Hepatocyte (in vitro differentiated cells): ENCODE data around the gene TFF2. TPM values are rescaled to one million over a fixed set of nuclear protein-coding genes. Genes with fewer than 3 reads are reported as not detected.

Experiments used
- DNase-seq: peaks from one replicate; pipeline ENCODE4 v3.0.0-alpha.2; 2016; ENCODE audit warnings: low spot score
- H2AFZ ChIP-seq: fragments of 200-600 bp; sonication (generic); 2 replicates; pipeline ENCODE4 v1.6.0; 2016; ENCODE audit warnings: antibody characterized with exemption, mild to moderate bottlenecking
- H3K27ac ChIP-seq: fragments of 200-600 bp; sonication (generic); 2 replicates; pipeline ENCODE4 v1.5.1; 2016; ENCODE audit warnings: mild to moderate bottlenecking
- H3K27me3 ChIP-seq: fragments of 200-600 bp; sonication (generic); 2 replicates; pipeline ENCODE4 v1.6.1; 2016
- H3K36me3 ChIP-seq: fragments of 200-600 bp; sonication (generic); replicated peaks from 2 replicates; pipeline ENCODE4 v1.5.1; 2016; ENCODE audit warnings: low read depth; ENCODE audit not compliant: insufficient read depth
- H3K4me1 ChIP-seq: fragments of 200-600 bp; sonication (generic); 2 replicates; pipeline ENCODE4 v1.5.1; 2016; ENCODE audit warnings: mild to moderate bottlenecking, moderate library complexity; ENCODE audit not compliant: insufficient read depth
- H3K4me2 ChIP-seq: fragments of 200-600 bp; sonication (generic); 2 replicates; pipeline ENCODE4 v1.6.0; 2016
- H3K4me3 ChIP-seq: fragments of 200-600 bp; sonication (generic); 2 replicates; pipeline ENCODE4 v1.5.1; 2016; ENCODE audit warnings: mild to moderate bottlenecking
- H3K79me2 ChIP-seq: fragments of 200-600 bp; sonication (generic); 2 replicates; pipeline ENCODE4 v1.6.0; 2017; ENCODE audit warnings: mild to moderate bottlenecking
- H3K9me2 ChIP-seq: fragments of 200-600 bp; sonication (generic); replicated peaks from 2 replicates; pipeline ENCODE4 v1.6.0; 2017; ENCODE audit warnings: mild to moderate bottlenecking; ENCODE audit not compliant: insufficient read depth
- H3K9me3 ChIP-seq: fragments of 200-600 bp; sonication (generic); 2 replicates; pipeline ENCODE4 v1.5.1; 2016; ENCODE audit warnings: low read depth, mild to moderate bottlenecking
- H4K20me1 ChIP-seq: fragments of 200-600 bp; sonication (generic); 2 replicates; pipeline ENCODE4 v1.6.0; 2016; ENCODE audit warnings: mild to moderate bottlenecking; ENCODE audit not compliant: insufficient read depth, poor library complexity, severe bottlenecking
- EZH2 ChIP-seq: fragments of 200-600 bp; sonication (generic); IDR thresholded peaks from 2 replicates; pipeline ENCODE4 v1.6.1; 2016; ENCODE audit warnings: antibody characterized with exemption, mild to moderate bottlenecking, borderline replicate concordance
- EZH2phosphoT487 ChIP-seq: fragments of 200-600 bp; sonication (generic); IDR thresholded peaks from one replicate; pipeline ENCODE4 v1.6.1; 2018; ENCODE audit warnings: antibody characterized with exemption, mild to moderate bottlenecking, low read depth, moderate library complexity; ENCODE audit not compliant: unreplicated experiment, severe bottlenecking
- WGBS: methylation state at CpG from one replicate; pipeline ENCODE4 v1.1.6; 2016; ENCODE audit warnings: low lambda C conversion rate; ENCODE audit errors: missing lambda C conversion rate; 5-methylcytosine and 5-hydroxymethylcytosine counted together
- polyA plus RNA-seq: library from polyadenylated mRNA; unstranded; fragments of >200 nt; fragmentation: Nextera tagmentation; extraction: Ambion mirVana; gene quantifications from 2 replicates; pipeline ENCODE4 v1.2.1, GENCODE V29; 2016
- total RNA-seq: library from RNA; depleted of rRNA; stranded (reverse); fragments of >200 nt; gene quantifications from 2 replicates; pipeline ENCODE4 v1.2.3, GENCODE V29; 2014
- TF ChIP-seq, protein P1 (sequence below): fragments of 200-600 bp; sonication (generic); IDR thresholded peaks from 2 replicates; pipeline ENCODE4 v1.5.1; 2016; ENCODE audit warnings: antibody characterized with exemption, mild to moderate bottlenecking; ENCODE audit not compliant: poor library complexity

Gene TFF2
- total and polyA plus RNA-seq, 2 experiments from 2014 or later = 23.9 to 28.1 TPM

DNA sequence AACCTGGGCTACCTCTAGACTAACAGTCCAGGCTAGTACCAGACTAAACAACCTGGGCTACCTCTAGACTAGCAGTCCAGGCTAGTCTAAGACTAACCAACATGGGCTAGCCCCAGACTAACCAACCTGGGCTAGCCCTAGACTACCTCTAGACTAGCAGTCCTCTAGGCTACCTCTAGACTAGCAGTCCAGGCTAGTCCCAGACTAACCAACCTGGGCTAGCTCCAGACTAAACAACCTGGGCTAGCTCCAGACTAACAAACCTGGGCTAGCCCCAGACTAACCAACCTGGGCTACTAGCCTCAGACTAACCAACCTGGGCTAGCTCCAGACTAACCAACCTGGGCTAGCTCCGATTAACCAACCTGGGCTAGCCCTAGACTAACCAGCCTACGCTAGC is 2.0 kb downstream of the TFF2 start:
- Histone ChIP-seq H3K4me3 (no peak overlapping the region), H3K9me3 (no peaks in the 10 kb centered on the region), H3K79me2 (no peaks in the 10 kb centered on the region), H3K27me3 (no peaks in the 10 kb centered on the region), H3K4me1 (no peaks in the 10 kb centered on the region), H4K20me1 (no peaks in the 10 kb centered on the region), H3K4me2 (no peak overlapping the region), H3K36me3 (no peaks in the 10 kb centered on the region), H3K27ac (no peak overlapping the region), H2AFZ (no peak overlapping the region), H3K9me2 (no peaks in the 10 kb centered on the region)
- 96% methylated on average over 2 of the region's 2 CpGs for WGBS
- TF ChIP-seq EZH2 (no peak), EZH2phosphoT487 (no peak)
- TF ChIP-seq, protein P1, sequence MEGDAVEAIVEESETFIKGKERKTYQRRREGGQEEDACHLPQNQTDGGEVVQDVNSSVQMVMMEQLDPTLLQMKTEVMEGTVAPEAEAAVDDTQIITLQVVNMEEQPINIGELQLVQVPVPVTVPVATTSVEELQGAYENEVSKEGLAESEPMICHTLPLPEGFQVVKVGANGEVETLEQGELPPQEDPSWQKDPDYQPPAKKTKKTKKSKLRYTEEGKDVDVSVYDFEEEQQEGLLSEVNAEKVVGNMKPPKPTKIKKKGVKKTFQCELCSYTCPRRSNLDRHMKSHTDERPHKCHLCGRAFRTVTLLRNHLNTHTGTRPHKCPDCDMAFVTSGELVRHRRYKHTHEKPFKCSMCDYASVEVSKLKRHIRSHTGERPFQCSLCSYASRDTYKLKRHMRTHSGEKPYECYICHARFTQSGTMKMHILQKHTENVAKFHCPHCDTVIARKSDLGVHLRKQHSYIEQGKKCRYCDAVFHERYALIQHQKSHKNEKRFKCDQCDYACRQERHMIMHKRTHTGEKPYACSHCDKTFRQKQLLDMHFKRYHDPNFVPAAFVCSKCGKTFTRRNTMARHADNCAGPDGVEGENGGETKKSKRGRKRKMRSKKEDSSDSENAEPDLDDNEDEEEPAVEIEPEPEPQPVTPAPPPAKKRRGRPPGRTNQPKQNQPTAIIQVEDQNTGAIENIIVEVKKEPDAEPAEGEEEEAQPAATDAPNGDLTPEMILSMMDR = no peak
- DNase-seq = no peak

DNA sequence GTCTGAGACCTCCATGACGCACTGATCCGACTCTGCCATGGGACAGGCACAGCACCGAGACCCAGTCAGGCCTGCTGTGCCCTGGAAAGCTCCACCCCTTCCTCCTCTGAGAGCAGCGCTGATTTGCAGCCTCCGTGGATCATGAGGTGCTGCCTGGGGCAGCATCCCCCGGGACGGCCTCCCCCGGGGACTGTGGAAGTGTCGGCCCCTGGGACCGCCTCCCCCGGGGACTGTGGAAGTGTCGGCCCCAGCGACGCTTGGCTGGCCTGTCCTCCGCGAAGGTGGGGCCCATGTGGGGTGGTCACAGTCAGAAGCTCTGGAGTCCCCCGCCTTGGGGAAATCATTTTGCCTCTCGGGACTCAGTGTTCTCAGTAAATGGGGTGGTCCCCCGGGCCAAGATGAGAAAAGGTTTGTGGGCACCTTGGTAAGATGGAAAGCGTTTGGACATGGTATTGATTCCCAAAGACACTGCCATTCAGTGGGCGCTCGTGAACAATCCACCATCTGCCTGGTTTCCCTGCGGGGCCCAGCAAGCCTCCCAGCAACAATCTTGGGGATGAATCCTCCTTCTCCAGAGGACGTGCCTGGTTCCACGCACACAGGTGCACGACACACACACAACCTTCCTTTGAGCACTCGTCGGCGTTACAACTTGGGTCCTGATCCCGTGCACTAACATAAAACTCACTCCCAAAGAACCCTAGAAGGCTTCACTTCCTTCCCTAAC is 3.0 kb downstream of the TFF2 start:
- no peaks in the 10 kb centered on the region for H3K27me3 ChIP-seq
- no peak overlapping the region for H3K4me2 ChIP-seq
- H3K9me3 ChIP-seq = no peaks in the 10 kb centered on the region
- H3K36me3 ChIP-seq = no peaks in the 10 kb centered on the region
- no peaks in the 10 kb centered on the region for H3K79me2 ChIP-seq
- no peak overlapping the region for H3K27ac ChIP-seq
- TF ChIP-seq EZH2phosphoT487 (no peak), EZH2 (no peak)
- TF ChIP-seq, protein P1 = no peak
- H3K4me1 ChIP-seq = no peaks in the 10 kb centered on the region
- H3K4me3 ChIP-seq = no peak overlapping the region
- 89% methylated on average over 30 of the region's 30 CpGs for WGBS
- no peaks in the 10 kb centered on the region for H4K20me1 ChIP-seq
- DNase-seq = no peak
- no peak overlapping the region for H2AFZ ChIP-seq
- H3K9me2 ChIP-seq = no peaks in the 10 kb centered on the region

DNA sequence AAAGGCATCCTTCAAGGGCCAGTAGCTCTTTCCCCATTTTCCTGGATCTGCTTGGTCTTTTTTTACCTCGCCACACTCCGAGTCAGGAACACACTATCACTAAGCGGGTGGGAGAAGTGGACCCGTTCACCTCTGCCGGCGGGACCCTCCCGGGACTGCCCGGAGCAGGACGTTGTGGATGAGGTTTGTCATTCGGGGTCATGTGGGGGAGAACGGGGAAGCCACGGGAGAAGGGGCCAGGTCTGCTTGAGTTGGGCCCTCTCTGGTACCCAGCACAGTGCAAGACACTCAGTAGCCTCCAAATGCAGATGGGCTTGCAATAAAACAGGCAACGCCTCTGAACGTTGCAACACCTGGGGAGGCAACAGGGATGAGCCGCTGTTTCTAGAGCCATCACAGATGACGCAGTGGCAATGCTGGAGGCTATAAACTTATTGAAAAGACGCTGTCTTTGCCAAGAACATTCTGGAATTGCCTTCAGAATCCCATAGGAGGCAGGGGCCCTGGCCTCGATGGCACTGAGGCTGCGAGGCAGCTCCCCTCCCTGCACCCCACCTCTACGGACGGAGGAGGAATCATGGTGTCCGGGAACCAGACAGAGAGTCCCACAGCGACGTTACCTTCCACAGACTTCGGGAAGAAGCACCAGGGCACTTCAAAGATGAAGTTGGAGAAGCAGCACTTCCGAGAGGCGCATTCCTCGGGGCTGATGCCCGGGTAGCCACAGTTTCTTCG is 3.8 kb downstream of the TFF2 start:
- Histone ChIP-seq H3K27ac (no peak overlapping the region), H3K9me2 (no peaks in the 10 kb centered on the region), H3K9me3 (no peaks in the 10 kb centered on the region), H3K79me2 (no peaks in the 10 kb centered on the region), H3K36me3 (no peaks in the 10 kb centered on the region), H2AFZ (no peak overlapping the region), H4K20me1 (no peaks in the 10 kb centered on the region), H3K4me2 (no peak overlapping the region), H3K27me3 (no peaks in the 10 kb centered on the region), H3K4me3 (no peak overlapping the region), H3K4me1 (no peaks in the 10 kb centered on the region)
- TF ChIP-seq EZH2 = no peak
- 97% methylated on average over 30 of the region's 30 CpGs for WGBS
- no peak for DNase-seq

DNA sequence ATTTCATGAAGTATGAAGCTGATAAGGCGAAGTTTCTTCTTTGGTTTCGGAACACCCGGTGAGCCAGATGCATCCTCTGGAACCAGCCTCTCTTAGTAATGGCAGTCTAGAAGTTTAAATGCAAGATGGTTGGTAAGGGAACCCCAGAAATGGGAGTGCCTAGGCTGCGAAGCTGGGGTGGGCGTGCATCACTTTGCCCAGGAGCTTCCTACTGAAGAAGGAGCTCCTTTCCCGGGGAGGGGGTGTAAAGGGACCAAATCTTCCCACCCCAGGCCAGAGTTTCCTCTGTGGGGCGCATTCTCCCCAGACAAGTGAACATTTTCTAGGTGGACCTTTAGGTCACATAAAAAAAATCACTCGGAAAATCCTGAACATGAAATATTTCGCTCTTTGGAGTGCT is 4.4 kb downstream of the TFF2 start:
- H4K20me1 ChIP-seq = no peaks in the 10 kb centered on the region
- H3K9me2 ChIP-seq = no peaks in the 10 kb centered on the region
- H3K4me2 ChIP-seq = no peak overlapping the region
- 95% methylated on average over 9 of the region's 9 CpGs for WGBS
- no peaks in the 10 kb centered on the region for H3K9me3 ChIP-seq
- no peaks in the 10 kb centered on the region for H3K4me1 ChIP-seq
- H2AFZ ChIP-seq = no peak overlapping the region
- no peak overlapping the region for H3K27ac ChIP-seq
- H3K79me2 ChIP-seq = no peaks in the 10 kb centered on the region
- H3K27me3 ChIP-seq = no peaks in the 10 kb centered on the region
- no peak for DNase-seq
- H3K4me3 ChIP-seq = no peak overlapping the region
- H3K36me3 ChIP-seq = no peaks in the 10 kb centered on the region
- TF ChIP-seq, protein P1 = no peak
